Cardiac muscle cell (in vitro differentiated cells and primary cell): ENCODE results near the gene SDF2L1. TPM values are rescaled to one million over a fixed set of nuclear protein-coding genes. Genes with fewer than 3 reads are reported as not detected.
"Not testable (repeated sequence)": the region's sequence is repeated elsewhere in the genome, so short reads cannot be mapped to it uniquely, and the experiment has no call there.

Source experiments
- DNase-seq, 2 donors: peaks; one replicate each; pipeline versions ENCODE4 v3.0.0 to v3.0.0-alpha.2; 2010 to 2017; ENCODE audit warnings: low read depth in 1 of 2, low spot score in 1 of 2
- H3K27ac ChIP-seq: fragments of 200-600 bp; sonication (generic); 2 replicates; pipeline ENCODE4 v1.5.1; 2016
- H3K27me3 ChIP-seq: fragments of 200-600 bp; sonication (generic); 2 replicates; pipeline ENCODE4 v1.6.0; 2016; ENCODE audit warnings: control low read depth
- H3K36me3 ChIP-seq: fragments of 200-600 bp; sonication (generic); 2 replicates; pipeline ENCODE4 v1.5.1; 2016; ENCODE audit warnings: control low read depth
- H3K4me1 ChIP-seq: fragments of 200-600 bp; sonication (generic); 2 replicates; pipeline ENCODE4 v1.8.1; 2017; ENCODE audit warnings: low read depth, mild to moderate bottlenecking, mixed run types
- H3K4me3 ChIP-seq: fragments of 200-600 bp; sonication (generic); 2 replicates; pipeline ENCODE4 v1.5.1; 2016; ENCODE audit warnings: mild to moderate bottlenecking
- H3K9me3 ChIP-seq: fragments of 200-600 bp; sonication (generic); 2 replicates; pipeline ENCODE4 v1.5.1; 2017; ENCODE audit warnings: low read depth, mild to moderate bottlenecking, control low read depth
- polyA plus RNA-seq: library from polyadenylated mRNA; unstranded; fragments of >200 nt; fragmentation: Nextera tagmentation; extraction: Ambion mirVana; gene quantifications from 2 replicates; pipeline ENCODE4 v1.2.1, GENCODE V29; 2016
- total RNA-seq: library from RNA; depleted of rRNA; stranded (reverse); fragments of >200 nt; gene quantifications from 2 replicates; pipeline ENCODE4 v1.2.3, GENCODE V29; 2016
- TF ChIP-seq, protein P1 (sequence below): IDR thresholded peaks from 2 replicates; pipeline ENCODE4 v1.5.1; 2012; ENCODE audit warnings: low read depth, mild to moderate bottlenecking, low read length

SDF2L1 gene
- total and polyA plus RNA-seq, 2 experiments from 2014 or later = 26.8 to 127 TPM

DNA sequence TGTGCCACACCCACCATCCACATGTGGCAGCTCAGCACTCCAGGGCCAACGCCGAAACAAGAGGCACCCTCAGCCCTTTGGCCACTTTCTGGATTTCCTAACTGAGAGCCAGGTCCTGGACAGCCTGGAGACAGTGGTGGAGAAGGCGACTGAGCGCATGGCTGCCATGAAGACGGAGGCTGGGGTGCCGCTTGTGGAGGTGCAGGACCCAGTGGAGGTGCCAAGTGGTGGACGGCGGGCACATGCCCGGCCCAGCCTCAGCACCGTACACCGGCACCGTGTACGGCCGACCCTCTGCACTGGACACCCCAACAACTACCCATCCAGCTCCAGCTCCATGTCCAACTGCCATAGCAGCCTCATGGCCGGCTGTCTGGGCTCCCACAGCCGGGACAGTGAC is 8.0 kb upstream of the SDF2L1 start:
- H3K9me3 ChIP-seq = no peaks in the 10 kb centered on the region
- no peaks in the 10 kb centered on the region for H3K36me3 ChIP-seq
- TF ChIP-seq, protein P1, sequence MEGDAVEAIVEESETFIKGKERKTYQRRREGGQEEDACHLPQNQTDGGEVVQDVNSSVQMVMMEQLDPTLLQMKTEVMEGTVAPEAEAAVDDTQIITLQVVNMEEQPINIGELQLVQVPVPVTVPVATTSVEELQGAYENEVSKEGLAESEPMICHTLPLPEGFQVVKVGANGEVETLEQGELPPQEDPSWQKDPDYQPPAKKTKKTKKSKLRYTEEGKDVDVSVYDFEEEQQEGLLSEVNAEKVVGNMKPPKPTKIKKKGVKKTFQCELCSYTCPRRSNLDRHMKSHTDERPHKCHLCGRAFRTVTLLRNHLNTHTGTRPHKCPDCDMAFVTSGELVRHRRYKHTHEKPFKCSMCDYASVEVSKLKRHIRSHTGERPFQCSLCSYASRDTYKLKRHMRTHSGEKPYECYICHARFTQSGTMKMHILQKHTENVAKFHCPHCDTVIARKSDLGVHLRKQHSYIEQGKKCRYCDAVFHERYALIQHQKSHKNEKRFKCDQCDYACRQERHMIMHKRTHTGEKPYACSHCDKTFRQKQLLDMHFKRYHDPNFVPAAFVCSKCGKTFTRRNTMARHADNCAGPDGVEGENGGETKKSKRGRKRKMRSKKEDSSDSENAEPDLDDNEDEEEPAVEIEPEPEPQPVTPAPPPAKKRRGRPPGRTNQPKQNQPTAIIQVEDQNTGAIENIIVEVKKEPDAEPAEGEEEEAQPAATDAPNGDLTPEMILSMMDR = no peak
- H3K4me3 ChIP-seq = no peak overlapping the region
- no peak overlapping the region for H3K27ac ChIP-seq
- no peaks in the 10 kb centered on the region for H3K27me3 ChIP-seq
- DNase-seq = no peak
- H3K4me1 ChIP-seq = no peaks in the 10 kb centered on the region

DNA sequence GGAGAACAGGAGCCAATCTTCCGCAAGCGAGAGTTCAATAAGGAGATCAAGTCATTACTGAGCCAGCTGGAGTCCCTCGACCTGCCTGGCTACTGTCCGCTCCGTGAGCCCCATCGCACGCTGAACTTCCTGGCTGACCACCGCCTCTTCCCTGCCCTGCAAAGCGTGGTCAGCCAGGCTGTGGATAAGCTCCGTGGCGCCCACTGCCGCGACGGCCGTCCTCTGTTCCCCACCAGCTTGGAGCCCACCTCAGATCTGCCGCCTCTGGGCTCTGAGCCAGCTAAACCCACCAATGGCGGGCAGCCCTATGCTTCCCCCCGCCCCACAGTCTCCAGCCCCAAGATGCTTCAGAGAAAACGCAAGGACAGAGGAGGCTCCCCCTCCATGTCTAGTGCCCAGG is 7.3 kb upstream of the SDF2L1 start:
- Histone ChIP-seq H3K36me3 (no peaks in the 10 kb centered on the region), H3K4me3 (no peak overlapping the region), H3K9me3 (no peaks in the 10 kb centered on the region), H3K27me3 (no peaks in the 10 kb centered on the region), H3K27ac (no peak overlapping the region), H3K4me1 (no peaks in the 10 kb centered on the region)
- TF ChIP-seq, protein P1 = no peak
- no peak for DNase-seq

DNA sequence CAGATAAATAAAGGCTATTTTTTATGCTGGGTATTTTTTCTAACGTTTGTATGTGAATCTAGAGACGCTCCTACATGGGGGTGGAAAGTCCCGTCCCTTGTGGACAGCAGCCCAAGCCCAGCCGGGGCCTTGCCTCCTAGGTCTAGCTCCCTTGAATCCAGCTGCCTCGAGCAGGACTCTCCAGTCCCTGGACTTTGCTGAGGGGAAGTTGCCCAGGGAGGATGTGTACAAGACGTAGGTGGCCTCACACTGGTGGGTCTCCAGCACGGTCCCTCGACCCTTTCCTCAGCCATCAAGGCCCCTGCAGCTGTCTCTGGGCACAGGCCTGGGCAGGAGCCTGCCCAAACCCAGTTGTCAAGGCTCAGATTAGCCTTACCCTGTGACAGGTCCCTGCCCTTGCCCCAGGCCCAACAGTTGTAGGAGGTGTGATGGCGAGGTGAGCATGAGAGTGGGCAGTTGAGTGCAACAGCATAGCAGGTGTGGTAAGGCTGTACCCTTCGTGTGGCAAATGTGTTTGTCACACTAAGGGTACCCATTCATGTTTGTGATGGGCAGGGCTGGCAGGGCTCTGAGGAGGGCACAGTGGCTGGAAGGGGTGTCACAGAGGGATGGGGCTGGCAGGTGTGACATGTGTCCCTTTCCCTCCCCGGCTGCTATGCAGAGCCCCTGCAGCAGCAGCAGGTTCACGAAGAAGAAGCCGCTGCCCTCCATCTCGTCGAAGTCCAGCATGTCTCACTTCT is 6.2 kb upstream of the SDF2L1 start:
- no peaks in the 10 kb centered on the region for H3K9me3 ChIP-seq
- no peaks in the 10 kb centered on the region for H3K4me1 ChIP-seq
- H3K4me3 ChIP-seq = no peak overlapping the region
- TF ChIP-seq, protein P1 = no peak
- DNase-seq = no peak
- no peak overlapping the region for H3K27ac ChIP-seq
- no peaks in the 10 kb centered on the region for H3K27me3 ChIP-seq
- no peaks in the 10 kb centered on the region for H3K36me3 ChIP-seq

DNA sequence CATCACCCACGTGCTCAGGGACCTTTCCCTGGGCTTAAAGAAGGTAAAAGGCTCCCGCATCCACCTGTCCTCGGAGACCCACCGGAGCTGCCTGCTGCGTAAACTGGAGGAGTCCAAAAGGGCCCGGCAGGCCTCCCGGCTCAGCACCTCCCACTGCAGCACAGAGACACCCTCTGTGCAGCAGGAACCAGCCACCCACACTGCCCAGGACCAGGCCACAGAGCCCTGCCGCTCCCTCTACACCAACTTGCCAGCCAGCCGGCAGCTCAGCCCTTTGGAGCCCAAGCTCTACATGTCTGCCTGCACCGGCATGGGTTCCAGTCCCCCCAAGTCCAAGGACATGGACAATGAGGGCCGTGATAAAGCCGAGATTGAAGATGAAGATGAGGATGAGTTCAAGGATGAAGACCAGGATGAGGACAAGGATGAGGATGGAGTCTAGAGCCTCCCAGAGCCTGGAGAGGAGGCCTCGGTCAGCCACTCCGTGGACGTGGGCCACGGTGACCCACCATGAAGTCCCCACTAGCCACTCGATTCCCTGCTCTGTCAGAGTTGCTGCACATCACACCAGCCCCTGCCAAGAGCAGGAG is 5.4 kb upstream of the SDF2L1 start:
- H3K27ac ChIP-seq = no peak overlapping the region
- DNase-seq = no peak
- TF ChIP-seq, protein P1 = no peak
- H3K36me3 ChIP-seq = no peaks in the 10 kb centered on the region
- H3K27me3 ChIP-seq = no peaks in the 10 kb centered on the region
- no peak overlapping the region for H3K4me3 ChIP-seq
- no peaks in the 10 kb centered on the region for H3K9me3 ChIP-seq
- H3K4me1 ChIP-seq = no peaks in the 10 kb centered on the region

DNA sequence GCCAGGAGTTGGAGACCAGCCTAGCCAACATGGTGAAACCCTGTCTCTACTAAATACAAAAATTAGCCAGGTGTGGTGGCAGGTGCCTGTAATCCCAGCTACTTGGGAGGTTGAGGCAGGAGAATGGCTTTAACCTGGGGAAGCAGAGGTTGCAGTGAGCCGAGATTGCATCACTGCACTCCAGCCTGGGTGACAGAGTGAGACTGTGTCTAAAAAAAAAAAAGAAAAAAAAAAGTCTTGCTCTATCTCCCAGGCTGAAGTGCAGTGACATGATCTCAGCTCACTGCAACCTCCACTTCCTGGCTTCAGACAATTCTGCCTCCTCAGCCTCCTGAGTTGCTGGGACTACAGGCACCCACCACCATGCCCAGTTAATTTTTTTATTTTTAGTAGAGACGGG is 4.7 kb upstream of the SDF2L1 start:
- not testable (repeated sequence) for H3K36me3 ChIP-seq, DNase-seq, H3K27me3 ChIP-seq, H3K27ac ChIP-seq, H3K9me3 ChIP-seq, H3K4me1 ChIP-seq, H3K4me3 ChIP-seq

DNA sequence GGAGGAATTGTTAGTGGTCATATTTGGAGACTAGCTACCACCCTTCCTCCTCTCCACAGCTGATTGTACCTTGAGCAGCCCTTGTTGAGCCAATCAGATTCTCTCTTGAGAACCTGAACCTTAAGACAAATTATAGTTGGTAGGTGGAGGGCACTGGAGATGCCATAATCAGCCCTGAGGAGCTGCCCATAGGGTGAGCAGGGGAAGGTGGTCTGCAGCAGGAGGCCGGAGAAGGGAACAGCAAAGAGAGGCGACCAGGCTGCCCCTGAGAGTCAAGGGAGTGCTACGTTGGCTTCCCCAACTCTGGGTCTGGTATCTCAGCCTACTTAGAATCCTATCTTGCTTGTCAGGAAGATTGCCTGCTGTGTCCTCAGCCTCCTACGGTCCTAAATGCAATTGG is 2.7 kb upstream of the SDF2L1 start:
- H3K4me3 ChIP-seq = no peak overlapping the region
- no peaks in the 10 kb centered on the region for H3K4me1 ChIP-seq
- no peak overlapping the region for H3K27ac ChIP-seq
- no peaks in the 10 kb centered on the region for H3K27me3 ChIP-seq
- TF ChIP-seq, protein P1 = no peak
- H3K9me3 ChIP-seq = no peaks in the 10 kb centered on the region
- no peaks in the 10 kb centered on the region for H3K36me3 ChIP-seq
- no peak for DNase-seq
